Inflammatory macrophage treated with lipopolysaccharide for 4 hours (primary cell): Measurements from ENCODE around the gene SEH1L.
"Not testable (repeated sequence)": the region's sequence is repeated elsewhere in the genome, so short reads cannot be mapped to it uniquely, and the experiment has no call there.

Experiments
- DNase-seq: peaks from one replicate; pipeline ENCODE4 v3.0.0-alpha.2; 2020

Gene SEH1L

DNA sequence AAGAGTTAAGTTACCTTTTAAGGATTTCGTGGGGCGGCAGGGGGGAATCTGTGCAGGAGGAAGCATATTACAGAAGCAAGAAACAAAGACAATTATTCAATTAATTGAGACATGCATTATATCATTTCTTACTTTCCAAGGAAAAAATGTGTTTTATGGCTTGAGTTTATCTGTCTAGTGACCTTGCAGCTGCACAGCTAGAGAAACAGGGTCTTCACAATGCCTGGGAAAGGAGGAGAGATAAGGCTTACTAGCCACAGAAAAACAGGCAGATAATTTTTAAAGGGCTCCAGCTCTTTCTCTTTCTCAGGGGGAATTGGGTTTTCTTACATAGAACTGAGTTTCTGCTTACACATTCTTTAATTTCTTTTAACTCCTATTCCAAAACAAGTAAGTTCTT is 49.5 kb downstream of the SEH1L start:
- not testable (repeated sequence) for DNase-seq

DNA sequence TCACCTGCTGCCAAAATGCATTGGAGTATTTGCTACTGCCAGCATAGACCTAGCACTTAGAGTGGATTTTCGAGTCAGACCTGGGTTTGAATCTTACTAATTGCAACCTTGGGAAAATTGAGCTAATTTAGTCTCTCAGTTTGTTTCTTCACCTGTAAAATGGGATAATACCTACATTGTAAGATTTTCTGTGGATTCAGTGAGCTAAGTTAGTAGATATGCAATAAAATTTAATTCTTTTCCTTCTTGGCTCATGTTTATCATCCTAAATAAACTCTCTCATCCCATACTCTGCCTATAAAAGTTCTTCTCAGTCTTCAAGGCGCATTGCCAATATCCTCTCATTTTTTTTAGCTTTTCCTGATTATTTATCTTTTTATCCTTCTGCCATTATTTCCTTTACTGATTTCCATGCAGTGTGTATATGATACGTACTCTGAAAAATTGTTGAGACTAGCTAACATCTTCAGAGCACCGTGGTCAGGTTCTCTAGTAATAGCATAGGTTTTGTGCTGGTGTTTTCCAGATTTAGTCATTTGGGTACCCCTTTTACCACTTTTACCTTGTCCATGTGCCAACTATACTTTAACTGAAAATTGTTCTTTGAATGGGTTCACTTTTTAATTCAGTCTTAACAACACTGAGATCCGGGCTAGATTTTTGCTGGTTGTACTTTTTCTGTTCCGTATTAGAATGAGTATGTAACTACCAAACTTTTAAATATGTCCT is 50.7 kb downstream of the SEH1L start:
- no peak for DNase-seq

DNA sequence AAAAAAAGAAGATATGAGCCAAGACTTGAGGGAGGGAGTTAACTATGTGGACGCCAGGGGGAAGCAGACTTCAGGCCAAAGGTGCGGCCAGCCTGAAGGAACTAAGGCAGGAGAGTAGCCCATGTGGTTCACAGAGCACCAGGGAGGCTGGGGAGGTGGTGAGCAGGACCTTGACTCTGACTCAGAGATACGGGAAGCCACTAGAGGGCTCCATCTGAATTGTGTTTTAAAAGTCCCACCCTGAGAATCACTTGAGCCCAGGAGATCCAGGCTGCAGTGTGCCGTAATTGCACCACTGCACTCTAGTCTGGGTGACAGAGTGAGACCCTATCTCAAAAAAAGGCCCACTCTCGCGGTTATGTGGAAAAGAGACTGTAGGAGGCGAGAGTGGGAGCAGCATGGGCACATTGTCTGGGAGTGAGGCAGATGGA is 55.7 kb downstream of the SEH1L start:
- peak; percentile 35 for DNase-seq

DNA sequence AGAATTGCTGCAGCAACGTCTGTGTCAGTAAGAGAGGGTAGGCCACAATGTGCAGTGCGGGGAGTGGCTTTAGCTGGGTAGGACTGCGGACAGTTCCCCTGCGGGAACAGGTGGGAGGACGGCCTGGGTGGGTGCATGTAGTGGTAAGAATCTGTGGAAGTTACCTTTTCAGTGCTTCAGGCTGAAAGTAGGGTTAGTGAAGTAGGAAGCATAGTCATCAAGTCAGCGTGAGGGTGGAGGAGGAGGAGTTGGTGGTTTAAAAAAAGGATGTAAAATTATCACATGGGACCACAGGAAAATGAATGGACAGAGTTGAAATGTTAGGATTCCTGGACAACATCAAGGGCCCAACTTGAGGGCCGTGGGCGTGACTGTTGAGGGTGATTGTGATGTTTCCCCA is 56.6 kb downstream of the SEH1L start:
- peak; percentile 19 for DNase-seq

DNA sequence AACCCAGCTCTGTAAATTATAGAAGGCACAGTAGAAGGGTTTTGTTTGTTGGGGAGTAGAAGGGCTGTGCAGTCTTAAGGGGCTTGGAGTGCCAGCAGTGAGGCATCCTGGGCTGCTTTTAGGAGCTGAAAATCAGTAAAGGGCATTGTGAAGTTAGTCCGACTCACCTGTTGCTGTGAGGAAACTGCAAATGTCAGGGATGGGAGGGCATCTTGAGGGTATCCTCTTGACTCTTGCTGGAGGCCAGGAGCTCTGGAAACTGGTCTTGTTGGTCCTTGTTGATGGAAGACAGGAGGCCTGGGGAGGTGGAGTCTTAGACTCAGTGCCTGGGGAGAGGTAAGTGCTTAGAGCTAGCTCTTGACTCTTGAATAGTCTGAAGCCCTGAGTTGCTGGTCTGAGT is 57.5 kb downstream of the SEH1L start:
- no peak for DNase-seq

DNA sequence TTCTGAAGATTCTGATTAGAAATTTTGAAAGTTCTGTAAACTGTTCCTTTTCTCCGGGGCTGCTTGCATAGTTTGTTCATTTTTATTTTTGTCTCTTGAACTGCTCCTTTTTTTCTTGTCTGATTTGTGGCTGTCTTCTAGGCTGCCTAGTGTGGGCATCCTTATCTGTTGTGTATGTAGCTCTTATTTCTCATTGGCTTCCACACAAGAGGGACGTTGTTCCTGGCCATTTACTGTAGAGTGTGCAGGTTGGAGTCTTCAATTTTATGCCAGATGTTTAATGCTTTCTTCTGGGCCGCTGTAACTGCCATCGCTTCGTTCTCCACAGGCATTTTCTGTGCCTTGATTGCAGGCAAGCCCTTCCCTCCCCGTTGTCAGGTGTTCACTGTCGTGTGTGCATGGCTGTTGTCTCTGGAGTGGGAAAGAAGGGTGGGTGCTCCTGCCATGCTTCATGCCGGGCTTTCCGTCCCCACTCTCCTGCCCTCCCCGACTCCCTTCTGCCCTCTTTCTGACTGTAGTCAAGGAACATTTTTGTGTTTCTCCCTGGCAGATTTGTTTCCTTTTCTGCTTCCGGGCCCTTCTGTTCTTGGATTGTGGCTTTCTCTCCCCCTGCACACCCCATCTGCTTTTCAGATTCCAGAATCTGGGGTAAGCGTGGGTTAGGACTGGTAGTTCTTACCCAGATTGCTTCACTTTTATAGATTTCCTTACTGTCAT is 58.9 kb downstream of the SEH1L start:
- no peak for DNase-seq

DNA sequence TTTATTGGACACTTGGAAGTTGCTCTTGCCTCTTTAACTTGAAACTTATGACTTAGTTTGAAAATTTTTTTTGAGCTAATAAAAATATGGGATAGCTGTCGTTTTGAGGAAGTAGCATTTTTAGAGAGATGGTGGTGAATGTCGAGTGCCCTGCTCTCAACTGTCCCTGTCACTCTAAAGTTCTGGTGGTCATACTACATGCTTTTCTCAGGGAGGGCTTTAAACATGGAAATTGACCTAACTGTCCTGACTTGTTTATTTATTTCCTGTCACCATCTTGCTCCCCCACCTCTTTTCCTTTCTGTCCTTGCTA is 59.4 kb downstream of the SEH1L start:
- DNase-seq = no peak

DNA sequence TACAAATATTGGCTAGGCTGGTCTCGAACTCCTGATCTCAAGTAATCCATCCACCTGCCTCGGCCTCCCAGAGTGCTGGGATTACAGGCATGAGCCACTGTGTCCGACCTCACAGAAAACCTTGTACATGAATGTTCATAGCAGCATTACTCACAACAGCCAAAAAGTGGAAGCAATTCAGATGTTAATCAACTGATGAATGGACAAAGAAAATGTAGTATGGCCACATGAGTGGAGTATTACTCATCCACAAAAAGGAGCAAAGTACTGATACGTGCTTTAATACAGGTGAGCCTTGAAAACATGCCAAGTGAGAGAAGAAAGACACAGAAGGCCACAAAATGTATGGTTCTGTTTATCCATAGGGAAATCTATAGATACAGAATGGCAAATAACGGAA is 63.9 kb downstream of the SEH1L start:
- no peak for DNase-seq

DNA sequence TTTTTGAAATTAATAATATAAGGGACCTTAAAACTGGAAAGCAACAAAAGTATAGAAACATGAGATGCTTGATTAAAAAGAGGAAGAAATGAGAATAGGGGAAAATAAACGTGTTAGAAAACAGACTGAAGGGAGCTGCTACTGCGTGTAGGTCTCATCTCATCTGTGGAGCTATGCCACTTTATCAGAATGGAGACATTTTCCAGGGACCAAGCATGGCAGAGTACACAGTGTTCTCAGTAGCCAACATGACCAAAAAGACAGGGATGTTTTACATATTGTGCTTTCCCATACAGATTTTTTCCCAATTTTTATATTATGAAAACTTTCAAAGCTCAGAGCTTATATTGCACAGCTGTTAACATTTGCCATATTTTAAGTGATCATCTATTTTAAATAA is 66.4 kb downstream of the SEH1L start:
- DNase-seq = no peak

DNA sequence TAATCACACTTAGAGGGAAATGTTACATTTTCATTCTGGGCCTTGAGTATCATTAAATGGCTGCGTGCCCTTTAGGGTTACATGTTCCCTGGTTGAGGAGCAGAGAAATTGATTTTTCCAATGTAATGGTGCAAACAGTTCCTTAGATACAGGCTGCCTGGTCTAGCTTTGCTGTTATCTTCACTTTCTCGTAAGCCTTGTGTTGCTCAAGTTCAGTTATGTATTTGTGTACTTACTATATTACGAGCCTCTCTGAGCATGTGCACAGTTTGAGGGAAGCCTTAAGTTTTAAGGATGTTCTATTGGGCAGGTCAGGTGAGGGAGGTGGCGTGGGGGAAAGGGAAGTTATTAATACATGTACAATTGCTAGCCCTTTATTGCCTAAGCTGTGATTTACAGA is 67.0 kb downstream of the SEH1L start:
- no peak for DNase-seq

DNA sequence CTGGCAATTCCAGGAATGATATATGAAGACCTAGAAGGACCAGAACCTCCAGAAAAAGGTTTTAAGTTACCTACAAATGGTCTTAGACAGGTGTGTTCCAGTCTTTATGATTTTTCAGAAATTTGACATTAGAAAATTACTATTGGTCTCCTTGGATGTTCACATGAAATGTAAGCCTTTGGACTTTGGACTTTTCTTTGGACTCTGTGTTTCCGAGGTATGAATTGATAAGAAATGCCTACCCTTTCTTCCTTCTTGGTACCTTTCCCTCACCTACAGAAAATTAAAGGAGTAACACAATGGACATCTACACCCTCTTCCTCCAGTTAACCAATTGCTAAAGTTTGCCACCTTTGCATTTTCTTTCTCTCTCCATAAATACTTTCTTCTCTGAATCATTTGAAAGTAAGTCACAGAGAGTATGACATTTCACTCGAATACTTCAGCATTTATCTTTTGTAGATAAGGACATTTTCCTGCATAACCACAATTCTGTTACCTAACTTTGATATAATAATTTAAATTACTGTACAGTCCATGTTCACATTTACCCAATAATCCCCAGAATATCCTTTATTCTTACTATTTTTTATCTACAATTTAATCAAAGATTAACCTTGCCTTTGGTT is 69.5 kb downstream of the SEH1L start:
- DNase-seq = no peak

DNA sequence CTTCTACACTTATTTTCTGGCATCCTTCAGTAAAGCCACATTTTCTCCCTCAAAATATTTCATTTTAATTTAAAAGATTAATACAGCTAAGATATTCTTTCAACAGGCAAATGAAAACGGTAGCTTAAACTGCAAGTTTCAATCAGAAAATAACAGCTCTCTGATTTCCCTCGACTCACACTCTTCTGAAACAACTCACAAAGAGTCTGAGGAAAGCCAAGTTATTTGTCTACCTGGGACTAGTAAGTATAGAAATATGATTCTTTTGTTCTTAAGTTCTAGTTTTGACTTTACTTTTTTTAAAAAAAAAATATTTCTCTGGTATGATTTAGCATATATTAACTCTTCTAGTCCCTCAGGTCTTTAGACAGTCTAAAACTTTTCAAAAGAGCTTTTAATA is 70.6 kb downstream of the SEH1L start:
- DNase-seq = no peak

DNA sequence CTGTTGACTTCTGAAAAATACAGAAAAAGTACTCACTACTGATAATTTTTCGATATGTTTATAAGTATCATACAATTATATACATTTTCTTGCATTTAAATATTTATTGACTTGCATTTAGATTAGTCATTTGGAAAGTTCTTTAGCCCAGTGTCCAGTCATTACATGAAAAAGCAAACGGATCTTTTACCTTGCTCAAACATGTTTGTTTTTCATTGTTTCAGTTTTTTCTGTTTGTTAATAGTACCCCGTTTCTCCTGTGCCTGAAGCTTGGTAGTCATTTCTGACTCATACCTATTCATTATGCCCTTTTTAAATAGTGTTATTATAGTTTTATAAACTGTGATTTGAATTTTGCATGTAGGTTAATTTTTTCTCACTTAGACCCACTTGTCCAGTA is 71.5 kb downstream of the SEH1L start:
- DNase-seq = no peak

DNA sequence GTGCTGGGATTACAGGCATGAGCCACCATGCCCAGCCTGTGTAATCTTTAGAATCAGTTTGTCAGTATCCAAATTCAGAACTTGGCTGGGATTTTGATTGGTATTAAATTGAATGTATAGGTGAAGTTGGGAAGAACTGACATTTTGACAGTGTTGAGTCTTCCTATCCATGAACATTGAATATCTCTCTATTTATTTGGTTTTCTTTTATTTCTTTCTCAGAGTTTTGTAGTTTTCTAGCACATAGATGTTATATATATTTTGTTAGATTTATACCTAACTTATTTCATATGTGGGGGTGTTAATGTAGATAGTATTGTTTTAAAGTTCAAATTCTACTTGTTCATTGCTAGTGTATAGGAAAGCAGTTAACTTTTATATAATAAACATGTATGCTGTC is 74.8 kb downstream of the SEH1L start:
- DNase-seq = no peak

DNA sequence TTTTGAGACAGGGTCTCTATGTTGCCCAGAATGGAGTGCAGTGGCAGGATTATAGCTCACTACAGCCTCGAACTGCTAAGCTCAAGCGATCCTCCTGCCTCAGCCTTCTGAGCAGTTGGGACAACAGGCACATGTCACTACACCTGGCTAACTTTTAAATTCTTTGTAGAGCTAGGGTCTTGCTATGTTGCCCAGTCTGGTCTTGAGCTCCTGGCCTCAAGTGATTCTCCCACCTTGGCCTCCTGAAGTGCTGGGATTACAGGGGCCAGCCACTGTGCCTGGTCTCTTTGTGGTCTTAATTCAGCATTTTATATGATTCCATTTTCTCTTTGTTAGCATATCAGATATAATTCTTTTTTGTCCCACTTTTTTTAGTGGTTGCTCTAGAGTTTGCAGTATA is 77.4 kb downstream of the SEH1L start:
- DNase-seq = no peak

DNA sequence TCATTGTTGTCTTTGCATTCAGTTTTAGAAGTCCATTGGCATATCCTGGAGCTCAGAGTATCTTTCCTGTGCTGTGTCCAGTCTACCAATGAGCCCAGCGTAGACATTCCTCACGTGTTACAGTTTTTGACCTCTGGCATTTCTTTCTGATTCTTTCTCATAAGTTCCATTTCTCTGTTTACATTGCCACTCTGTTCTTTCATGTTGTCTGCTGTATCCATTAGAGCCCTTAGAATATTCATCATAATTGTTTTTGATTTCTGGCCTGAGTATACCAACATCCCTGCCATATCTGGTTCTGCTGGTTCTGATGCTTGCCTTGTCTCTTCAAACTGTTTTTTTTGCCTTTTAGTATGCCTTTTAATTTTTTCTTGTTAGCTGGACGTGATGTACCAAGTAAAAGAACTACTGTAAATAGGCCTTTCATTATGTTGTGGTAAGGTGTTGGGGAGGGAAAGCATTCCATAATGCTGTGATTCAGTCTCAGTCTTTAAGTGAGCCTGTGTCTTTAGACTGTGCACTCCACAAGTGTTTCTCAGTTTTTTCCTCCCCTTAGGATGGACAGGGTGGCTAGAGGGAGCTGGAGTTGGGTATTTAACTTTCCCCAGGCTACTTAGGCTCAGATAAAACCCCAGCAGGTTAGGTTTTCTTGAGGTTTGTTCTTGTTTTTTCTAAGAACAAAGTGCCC is 78.9 kb downstream of the SEH1L start:
- no peak for DNase-seq

DNA sequence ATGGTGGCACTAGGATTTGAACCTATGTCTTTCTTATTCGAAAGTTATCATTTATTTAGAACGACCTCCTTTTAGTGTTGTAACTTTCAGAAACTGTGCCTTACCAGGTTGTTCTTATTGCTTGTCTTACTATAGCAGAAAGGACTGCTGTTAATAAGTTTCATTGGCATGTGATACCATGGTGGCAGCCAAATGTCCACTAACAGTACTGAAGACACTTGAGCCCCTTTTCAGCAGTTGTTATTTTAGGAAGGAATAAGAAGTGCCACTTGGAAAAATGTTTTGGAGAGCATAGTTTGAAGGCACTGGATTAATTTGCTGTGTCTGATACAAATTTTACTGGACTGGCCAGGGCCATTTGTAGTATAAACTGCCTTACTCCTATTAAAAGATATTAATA is 81.1 kb downstream of the SEH1L start:
- no peak for DNase-seq

DNA sequence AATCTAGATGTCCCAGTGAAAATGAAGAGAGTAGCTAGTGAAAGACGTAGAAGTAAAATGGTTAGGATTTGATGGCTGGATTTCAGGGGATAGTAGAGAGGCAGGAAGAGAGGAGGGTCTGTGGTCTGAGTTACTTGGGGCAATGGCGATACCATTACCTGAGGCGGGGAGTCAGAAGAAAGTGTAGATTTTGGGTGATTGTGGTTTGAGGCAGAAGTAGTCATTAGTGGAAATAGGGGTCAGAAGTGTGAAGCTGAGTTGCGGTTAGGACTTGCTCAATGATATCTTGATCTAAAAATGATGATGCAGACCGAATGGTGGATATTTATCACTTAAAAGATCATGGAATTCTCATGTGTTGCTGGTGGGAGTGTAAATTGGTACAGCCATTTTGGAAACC is 84.4 kb downstream of the SEH1L start:
- no peak for DNase-seq

DNA sequence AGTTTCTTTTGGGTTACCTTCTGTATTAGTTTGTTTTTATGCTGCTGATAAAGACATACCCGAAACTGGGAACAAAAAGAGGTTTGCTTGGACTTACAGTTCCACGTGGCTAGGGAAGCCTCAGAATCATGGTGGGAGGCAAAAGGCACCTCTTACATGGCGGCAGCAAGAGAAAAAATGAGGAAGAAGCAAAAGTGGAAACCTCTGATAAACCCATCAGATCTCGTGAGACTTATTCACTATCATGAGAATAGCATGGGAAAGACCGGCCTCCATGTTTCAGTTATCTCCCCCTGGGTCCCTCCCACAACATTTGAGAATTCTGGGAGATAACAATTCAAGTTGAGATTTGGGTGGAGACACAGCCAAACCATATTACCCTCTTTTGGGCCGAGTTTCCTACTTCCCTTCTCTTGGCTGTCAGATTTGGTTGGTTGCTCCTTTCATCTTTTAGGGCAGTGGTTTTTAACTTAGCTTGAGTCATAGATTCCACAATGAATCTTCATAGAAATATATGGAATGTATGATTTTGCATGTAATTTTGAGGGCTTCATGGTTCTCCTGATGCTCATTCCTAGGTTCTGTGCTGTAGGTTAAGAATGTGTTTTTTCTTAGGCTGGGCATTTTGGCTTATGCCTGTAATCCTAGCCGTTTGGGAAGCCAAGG is 87.6 kb downstream of the SEH1L start:
- DNase-seq = no peak

DNA sequence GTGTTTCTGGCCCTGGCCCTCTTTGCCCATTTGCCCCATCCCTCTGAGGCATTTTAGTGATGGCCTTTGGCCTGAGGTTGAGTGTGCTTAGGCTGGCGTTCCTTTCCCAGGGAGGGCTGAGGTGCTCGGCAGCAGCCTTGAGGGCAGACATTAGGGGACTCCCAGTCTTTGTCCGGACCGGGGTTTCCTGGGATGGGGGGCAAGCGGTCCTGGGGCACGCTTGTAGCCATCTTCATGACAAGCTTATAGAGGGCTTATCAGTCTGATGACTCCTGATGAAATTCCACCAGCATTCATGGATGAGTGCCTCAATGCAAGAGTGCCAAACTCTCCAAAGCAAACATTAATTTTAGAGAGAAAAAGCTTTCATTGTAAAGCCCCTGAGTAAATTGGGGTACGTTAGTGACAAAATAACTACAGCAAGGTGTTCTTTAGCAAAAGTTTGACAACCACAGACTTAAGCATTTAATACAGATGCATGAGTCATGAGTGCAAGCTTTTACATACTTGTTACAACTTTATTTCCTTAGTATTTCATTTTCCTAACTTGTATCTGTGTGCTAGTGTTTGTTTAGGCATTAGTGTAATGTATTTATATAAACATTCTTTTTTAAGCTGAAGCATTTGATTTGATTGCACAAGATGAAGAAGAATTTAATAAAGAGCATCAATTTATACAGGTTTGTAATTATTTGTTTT is 89.0 kb downstream of the SEH1L start:
- DNase-seq = no peak
